OCI-LY7 (cell line): ENCODE data around the gene COX4I1. TPM values are rescaled to one million over a fixed set of nuclear protein-coding genes. Genes with fewer than 3 reads are reported as not detected.

Source experiments
- BruUV-seq: library from RNA; stranded (reverse); fragments of 400-500 nt; replicated peaks from 2 replicates; lab custom pipeline; 2021; lab: Mats Ljungman, UMichigan
- CTCF ChIA-PET: fragments of 300-600 bp; sonication (Branson Sonifier 250); formaldehyde crosslinking; loops from one replicate; lab custom pipeline; 2022; ENCODE audit warnings: antibody characterized with exemption; ENCODE audit not compliant: unreplicated experiment; lab: Charles Lee
- POLR2A ChIA-PET: fragments of 300-600 bp; sonication (Branson Sonifier 250); formaldehyde crosslinking; loops from one replicate; lab custom pipeline; 2022; ENCODE audit warnings: antibody characterized with exemption; lab: Charles Lee
- DNase-seq: peaks from one replicate; pipeline ENCODE4 v3.0.0-alpha.2; 2015; ENCODE audit warnings: low spot score
- H2AFZ ChIP-seq: fragments of 200-600 bp; sonication (generic), shearing (Covaris generic); 2 replicates; pipeline ENCODE4 v1.6.1; 2014; ENCODE audit warnings: mild to moderate bottlenecking, antibody characterized with exemption, low read length, moderate library complexity
- H3K27ac ChIP-seq: fragments of 200-600 bp; sonication (generic); 2 replicates; pipeline ENCODE4 v1.5.1; 2014; ENCODE audit warnings: mixed run types, low read depth, mild to moderate bottlenecking, moderate library complexity, low read length, inconsistent platforms; ENCODE audit not compliant: poor library complexity, severe bottlenecking
- H3K36me3 ChIP-seq: fragments of 200-600 bp; sonication (generic); 2 replicates; pipeline ENCODE4 v1.6.1; 2014; ENCODE audit warnings: mild to moderate bottlenecking, antibody characterized with exemption, low read length, moderate library complexity, mixed read lengths; ENCODE audit not compliant: insufficient read depth
- H3K4me1 ChIP-seq: fragments of 200-600 bp; sonication (generic); 2 replicates; pipeline ENCODE4 v1.5.1; 2014; ENCODE audit warnings: mild to moderate bottlenecking, low read length; ENCODE audit not compliant: insufficient read depth, poor library complexity, severe bottlenecking
- H3K4me2 ChIP-seq: fragments of 200-600 bp; sonication (generic); 2 replicates; pipeline ENCODE4 v1.6.1; 2014; ENCODE audit warnings: mild to moderate bottlenecking, low read length
- H3K4me3 ChIP-seq: fragments of 200-600 bp; sonication (generic); 2 replicates; pipeline ENCODE4 v1.5.1; 2014; ENCODE audit warnings: mild to moderate bottlenecking, low read depth, low read length; ENCODE audit not compliant: poor library complexity, severe bottlenecking
- H3K79me2 ChIP-seq: fragments of 200-600 bp; sonication (generic); 2 replicates; pipeline ENCODE4 v1.6.1; 2016; ENCODE audit warnings: low read depth, mild to moderate bottlenecking, low read length, moderate library complexity, mixed read lengths; ENCODE audit not compliant: insufficient read depth
- H3K9me2 ChIP-seq: fragments of 200-600 bp; sonication (generic); 2 replicates; pipeline ENCODE4 v1.6.1; 2016; ENCODE audit warnings: mild to moderate bottlenecking, low read length, mixed read lengths; ENCODE audit not compliant: insufficient read depth
- H3K9me3 ChIP-seq: fragments of 200-600 bp; sonication (generic); 2 replicates; pipeline ENCODE4 v1.6.1; 2014; ENCODE audit warnings: mild to moderate bottlenecking, mixed run types, low read length, mixed read lengths
- H4K20me1 ChIP-seq: fragments of 200-600 bp; sonication (generic); 2 replicates; pipeline ENCODE4 v1.6.1; 2014; ENCODE audit warnings: mild to moderate bottlenecking, antibody characterized with exemption, low read length, moderate library complexity, mixed read lengths; ENCODE audit not compliant: insufficient read depth
- CTCF ChIP-seq: fragments of 200-600 bp; sonication (generic); conservative IDR thresholded peaks from 2 replicates; pipeline ENCODE4 v1.5.1; 2014; ENCODE audit warnings: mild to moderate bottlenecking, antibody characterized with exemption, low read length, moderate library complexity, mixed read lengths
- EZH2phosphoT487 ChIP-seq: fragments of 200-600 bp; sonication (generic); IDR thresholded peaks from 2 replicates; pipeline ENCODE4 v1.6.1; 2018; ENCODE audit warnings: low read depth, borderline replicate concordance, mild to moderate bottlenecking, mixed run types, antibody characterized with exemption, low read length, moderate library complexity, mixed read lengths
- intact Hi-C: fragments of 100-400 bp; cut with micrococcal nuclease; formaldehyde crosslinking; loops from one replicate; pipeline ENCODE4 v1.10.0; 2022; ENCODE audit not compliant: unreplicated experiment
- total RNA-seq, 2 experiments: library from RNA; depleted of rRNA in 1 of 2; stranded (reverse); fragments of >200 nt in 1 of 2; shearing (Covaris generic) in 1 of 2; gene quantifications; 2 replicates each; pipeline ENCODE4 v1.2.3, GENCODE V29; 2014 to 2022

COX4I1 gene
- total RNA-seq, 2 experiments from 2014 or later, result 542 to 569 TPM

GRCh38 chr16:85770741-85771140, 28.8 kb upstream of the COX4I1 start:
- no peak for TF ChIP-seq CTCF
- Histone ChIP-seq H3K79me2 (no peaks in the 10 kb centered on the region), H3K4me2 (no peak overlapping the region), H2AFZ (no peak overlapping the region), H3K36me3 (peaks cover 9% of the 10 kb centered on the region), H3K9me3 (no peaks in the 10 kb centered on the region), H3K27ac (no peak overlapping the region), H4K20me1 (no peaks in the 10 kb centered on the region), H3K4me1 (no peaks in the 10 kb centered on the region), H3K9me2 (no peaks in the 10 kb centered on the region), H3K4me3 (no peak overlapping the region)
- ChIA-PET CTCF (no interaction called here), POLR2A (interaction anchor here (0.5 to 1.2 kb wide), 2 partner anchors 19 to 868 kb away, joined by 3 read pairs; no protein-coding TSS in a partner anchor)
- intact Hi-C loops, result no loop called here
- DNase-seq, result no peak
- BruUV-seq, result no TSS peak

DNA sequence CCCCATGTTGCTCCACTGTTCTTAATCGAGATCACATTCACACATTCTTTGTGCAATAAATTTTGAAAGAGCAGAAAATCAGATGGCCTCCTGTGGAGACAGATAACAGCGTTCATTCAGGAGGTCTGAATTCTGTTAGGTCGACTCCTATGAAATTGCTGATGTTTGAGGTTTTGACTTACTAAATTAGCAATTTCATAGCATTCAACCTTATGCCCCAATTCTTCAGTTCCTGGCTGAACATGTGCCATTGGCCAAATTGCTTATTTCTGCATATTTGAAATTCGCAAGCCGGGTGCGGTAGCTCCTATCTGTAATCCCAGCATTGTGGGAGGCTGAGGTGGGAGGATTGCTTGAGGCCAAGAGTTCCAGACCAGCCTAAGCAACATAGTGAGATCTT, 26.5 kb upstream of the COX4I1 start:
- H3K9me3 ChIP-seq, result no peaks in the 10 kb centered on the region
- no peak overlapping the region for H3K4me2 ChIP-seq
- no peaks in the 10 kb centered on the region for H3K79me2 ChIP-seq
- intact Hi-C loops, result no loop called here
- CTCF ChIA-PET, result no interaction called here
- no peaks in the 10 kb centered on the region for H4K20me1 ChIP-seq
- H3K4me1 ChIP-seq, result no peaks in the 10 kb centered on the region
- H3K36me3 ChIP-seq, result peaks cover 28% of the 10 kb centered on the region
- POLR2A ChIA-PET, result interaction anchor here (1.6 kb wide), 1 partner anchor 11 kb away, joined by 5 read pairs; no protein-coding TSS in a partner anchor
- DNase-seq, result no peak
- no peak overlapping the region for H3K4me3 ChIP-seq
- no peak overlapping the region for H2AFZ ChIP-seq
- BruUV-seq, result no TSS peak
- TF ChIP-seq CTCF (no peak), EZH2phosphoT487 (no peak)
- H3K27ac ChIP-seq, result no peak overlapping the region
- no peaks in the 10 kb centered on the region for H3K9me2 ChIP-seq

- H3K4me3 ChIP-seq, result no peak overlapping the region
- H3K36me3 ChIP-seq, result peaks cover 39% of the 10 kb centered on the region
- no peaks in the 10 kb centered on the region for H4K20me1 ChIP-seq
- H2AFZ ChIP-seq, result no peak overlapping the region
- ChIA-PET CTCF (no interaction called here), POLR2A (interaction anchor here (0.7 kb wide), 1 partner anchor 93 kb away, joined by 5 read pairs; no protein-coding TSS in a partner anchor)
- H3K79me2 ChIP-seq, result no peaks in the 10 kb centered on the region
- BruUV-seq, result no TSS peak
- TF ChIP-seq EZH2phosphoT487 (no peak), CTCF (no peak)
- no peak overlapping the region for H3K27ac ChIP-seq
- H3K4me2 ChIP-seq, result no peak overlapping the region
- H3K4me1 ChIP-seq, result no peaks in the 10 kb centered on the region
- no peaks in the 10 kb centered on the region for H3K9me3 ChIP-seq
- no peaks in the 10 kb centered on the region for H3K9me2 ChIP-seq
- DNase-seq, result no peak
- intact Hi-C loops, result no loop called here
These were observed 25.4 kb upstream of the COX4I1 start for GRCh38 chr16:85774136-85774535.
